HepG2 (cell line): ENCODE results near the gene ADAMTS13. TPM values are rescaled to one million over a fixed set of nuclear protein-coding genes. Genes with fewer than 3 reads are reported as not detected.

Experiments
- PITX1 ChIP-seq: sonication (generic); formaldehyde crosslinking; IDR thresholded peaks from 2 replicates; pipeline ENCODE4 v1.5.1; 2020; ENCODE audit warnings: mild to moderate bottlenecking, missing genetic modification reagents
- SSRP1 ChIP-seq: IDR thresholded peaks from 2 replicates; pipeline ENCODE4 v1.6.1; 2016; ENCODE audit warnings: control low read depth
- ZFP41 ChIP-seq: sonication (generic); formaldehyde crosslinking; IDR thresholded peaks from 2 replicates; pipeline ENCODE4 v1.4.0; 2020; ENCODE audit warnings: mild to moderate bottlenecking, missing genetic modification reagents, borderline replicate concordance
- ZNF33B ChIP-seq: sonication (generic); formaldehyde crosslinking; IDR thresholded peaks from 2 replicates; pipeline ENCODE4 v1.5.1; 2020; ENCODE audit warnings: mild to moderate bottlenecking, missing genetic modification reagents
- ZNF501 ChIP-seq: sonication (generic); formaldehyde crosslinking; IDR thresholded peaks from 2 replicates; pipeline ENCODE4 v1.5.1; 2020; ENCODE audit warnings: mild to moderate bottlenecking, moderate library complexity, missing genetic modification reagents
- ZNF546 ChIP-seq: sonication (generic); formaldehyde crosslinking; conservative IDR thresholded peaks from 2 replicates; pipeline ENCODE4 v1.8.1; 2023; ENCODE audit warnings: mild to moderate bottlenecking, missing genetic modification reagents
- ZNF557 ChIP-seq: sonication (generic); formaldehyde crosslinking; IDR thresholded peaks from 2 replicates; pipeline ENCODE4 v1.4.0; 2020; ENCODE audit warnings: missing genetic modification reagents
- ZSCAN22 ChIP-seq: sonication (generic); formaldehyde crosslinking; IDR thresholded peaks from 2 replicates; pipeline ENCODE4 v1.4.0; 2020; ENCODE audit warnings: mild to moderate bottlenecking, missing genetic modification reagents
- ZZZ3 ChIP-seq: sonication (generic); formaldehyde crosslinking; IDR thresholded peaks from 2 replicates; pipeline ENCODE4 v1.4.0; 2020; ENCODE audit warnings: missing genetic modification reagents, mild to moderate bottlenecking, borderline replicate concordance
- polyA plus RNA-seq, 8 experiments: library from polyadenylated mRNA; depleted of rRNA in 3 of 8; stranded (reverse) in 7 of 8; unstranded in 1 of 8; fragments of >200 nt; fragmentation: Illumina TruSeq in 4 of 8; extraction: Trizol in 4 of 8; gene quantifications; 2 replicates each; pipeline versions ENCODE4 v1.2.1 to v1.2.3, GENCODE V29; 2011 to 2016; ENCODE audit warnings: low read depth in 4 of 8, missing spikeins in 1 of 8, mixed read lengths in 1 of 8; ENCODE audit not compliant: insufficient read depth in 1 of 8
- total RNA-seq, 5 experiments: library from RNA; depleted of rRNA; stranded (reverse); fragments of >200 nt; fragmentation: Illumina TruSeq; extraction: Trizol; gene quantifications; 2 replicates each; pipeline ENCODE4 v1.2.3, GENCODE V29; 2016; ENCODE audit warnings: low read depth in 1 of 5
- TF ChIP-seq, protein P1 (sequence below): sonication (generic); formaldehyde crosslinking; IDR thresholded peaks from 2 replicates; pipeline ENCODE4 v1.9.0; 2022; ENCODE audit warnings: missing genetic modification reagents, mild to moderate bottlenecking, borderline replicate concordance
- TF ChIP-seq, protein P2 (sequence below), 2 experiments: sonication (generic) in 1 of 2; formaldehyde crosslinking in 1 of 2; IDR thresholded peaks; 2 replicates each; pipeline versions ENCODE4 v1.6.1 to v1.9.0; 2014 to 2022; ENCODE audit warnings: antibody characterized with exemption in 1 of 2, borderline replicate concordance in 1 of 2, inconsistent platforms in 1 of 2, low read depth in 1 of 2, missing genetic modification reagents in 1 of 2
- TF ChIP-seq, protein P3 (sequence below): sonication (generic); formaldehyde crosslinking; IDR thresholded peaks from 2 replicates; pipeline ENCODE4 v1.4.0; 2020; ENCODE audit warnings: missing genetic modification reagents, borderline replicate concordance
- TF ChIP-seq, protein P4 (sequence below): IDR thresholded peaks from 2 replicates; pipeline ENCODE4 v1.6.1; 2012; ENCODE audit warnings: low read depth, low read length, improper control_type of control experiment

The ADAMTS13 gene
- total and polyA plus RNA-seq, 2 of the 13 experiments (the other 11 are each of a cell fraction or from before 2014, with no cell fraction given) = 0.91 to 4.5 TPM

DNA sequence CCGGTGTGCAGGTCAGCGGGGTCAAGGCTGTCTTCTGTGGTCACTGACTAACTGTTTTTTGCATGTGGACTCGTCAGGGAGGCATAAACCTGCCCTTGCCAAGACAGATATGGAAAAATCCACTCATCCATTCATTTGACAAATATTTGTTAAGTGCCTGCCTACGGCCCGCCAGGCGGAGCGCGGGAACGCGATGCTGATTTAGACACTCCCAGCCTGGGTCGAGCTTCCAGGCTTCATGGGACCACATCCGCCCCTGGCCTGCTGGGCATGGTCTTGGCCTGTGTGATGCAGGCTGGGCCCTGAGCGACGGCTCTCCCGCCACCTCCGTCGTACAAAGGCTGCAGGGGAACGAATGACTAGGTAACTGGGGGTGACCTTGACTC lies 84.5 kb downstream of the ADAMTS13 start (continued):
- TF ChIP-seq ZFP41 (CRISPR knock-in tag) (peak; percentile 34; the same call in 1 of the 2 replicates), ZNF557 (CRISPR knock-in tag) (peak; percentile 83), PITX1 (CRISPR knock-in tag) (peak; percentile 71), ZNF546 (CRISPR knock-in tag) (no peak), ZSCAN22 (CRISPR knock-in tag) (no peak), ZNF501 (CRISPR knock-in tag) (peak; percentile 87), ZZZ3 (CRISPR knock-in tag) (no peak), ZNF33B (CRISPR knock-in tag) (no peak), SSRP1 (CRISPR knock-in tag) (no peak)
- TF ChIP-seq, protein P1, sequence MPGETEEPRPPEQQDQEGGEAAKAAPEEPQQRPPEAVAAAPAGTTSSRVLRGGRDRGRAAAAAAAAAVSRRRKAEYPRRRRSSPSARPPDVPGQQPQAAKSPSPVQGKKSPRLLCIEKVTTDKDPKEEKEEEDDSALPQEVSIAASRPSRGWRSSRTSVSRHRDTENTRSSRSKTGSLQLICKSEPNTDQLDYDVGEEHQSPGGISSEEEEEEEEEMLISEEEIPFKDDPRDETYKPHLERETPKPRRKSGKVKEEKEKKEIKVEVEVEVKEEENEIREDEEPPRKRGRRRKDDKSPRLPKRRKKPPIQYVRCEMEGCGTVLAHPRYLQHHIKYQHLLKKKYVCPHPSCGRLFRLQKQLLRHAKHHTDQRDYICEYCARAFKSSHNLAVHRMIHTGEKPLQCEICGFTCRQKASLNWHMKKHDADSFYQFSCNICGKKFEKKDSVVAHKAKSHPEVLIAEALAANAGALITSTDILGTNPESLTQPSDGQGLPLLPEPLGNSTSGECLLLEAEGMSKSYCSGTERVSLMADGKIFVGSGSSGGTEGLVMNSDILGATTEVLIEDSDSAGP (CRISPR knock-in tag) = peak; percentile 71; the same call in 1 of the 2 replicates
- TF ChIP-seq, protein P2, sequence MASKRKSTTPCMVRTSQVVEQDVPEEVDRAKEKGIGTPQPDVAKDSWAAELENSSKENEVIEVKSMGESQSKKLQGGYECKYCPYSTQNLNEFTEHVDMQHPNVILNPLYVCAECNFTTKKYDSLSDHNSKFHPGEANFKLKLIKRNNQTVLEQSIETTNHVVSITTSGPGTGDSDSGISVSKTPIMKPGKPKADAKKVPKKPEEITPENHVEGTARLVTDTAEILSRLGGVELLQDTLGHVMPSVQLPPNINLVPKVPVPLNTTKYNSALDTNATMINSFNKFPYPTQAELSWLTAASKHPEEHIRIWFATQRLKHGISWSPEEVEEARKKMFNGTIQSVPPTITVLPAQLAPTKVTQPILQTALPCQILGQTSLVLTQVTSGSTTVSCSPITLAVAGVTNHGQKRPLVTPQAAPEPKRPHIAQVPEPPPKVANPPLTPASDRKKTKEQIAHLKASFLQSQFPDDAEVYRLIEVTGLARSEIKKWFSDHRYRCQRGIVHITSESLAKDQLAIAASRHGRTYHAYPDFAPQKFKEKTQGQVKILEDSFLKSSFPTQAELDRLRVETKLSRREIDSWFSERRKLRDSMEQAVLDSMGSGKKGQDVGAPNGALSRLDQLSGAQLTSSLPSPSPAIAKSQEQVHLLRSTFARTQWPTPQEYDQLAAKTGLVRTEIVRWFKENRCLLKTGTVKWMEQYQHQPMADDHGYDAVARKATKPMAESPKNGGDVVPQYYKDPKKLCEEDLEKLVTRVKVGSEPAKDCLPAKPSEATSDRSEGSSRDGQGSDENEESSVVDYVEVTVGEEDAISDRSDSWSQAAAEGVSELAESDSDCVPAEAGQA (IDR thresholded peaks at IDR 0.05; ENCODE audit: low read depth) = no peak
- TF ChIP-seq, protein P2 (CRISPR knock-in tag; IDR thresholded peaks at IDR 0.05; ENCODE audit: borderline replicate concordance) = peak; percentile 82; the same call in 1 of the 2 replicates
- TF ChIP-seq, protein P3, sequence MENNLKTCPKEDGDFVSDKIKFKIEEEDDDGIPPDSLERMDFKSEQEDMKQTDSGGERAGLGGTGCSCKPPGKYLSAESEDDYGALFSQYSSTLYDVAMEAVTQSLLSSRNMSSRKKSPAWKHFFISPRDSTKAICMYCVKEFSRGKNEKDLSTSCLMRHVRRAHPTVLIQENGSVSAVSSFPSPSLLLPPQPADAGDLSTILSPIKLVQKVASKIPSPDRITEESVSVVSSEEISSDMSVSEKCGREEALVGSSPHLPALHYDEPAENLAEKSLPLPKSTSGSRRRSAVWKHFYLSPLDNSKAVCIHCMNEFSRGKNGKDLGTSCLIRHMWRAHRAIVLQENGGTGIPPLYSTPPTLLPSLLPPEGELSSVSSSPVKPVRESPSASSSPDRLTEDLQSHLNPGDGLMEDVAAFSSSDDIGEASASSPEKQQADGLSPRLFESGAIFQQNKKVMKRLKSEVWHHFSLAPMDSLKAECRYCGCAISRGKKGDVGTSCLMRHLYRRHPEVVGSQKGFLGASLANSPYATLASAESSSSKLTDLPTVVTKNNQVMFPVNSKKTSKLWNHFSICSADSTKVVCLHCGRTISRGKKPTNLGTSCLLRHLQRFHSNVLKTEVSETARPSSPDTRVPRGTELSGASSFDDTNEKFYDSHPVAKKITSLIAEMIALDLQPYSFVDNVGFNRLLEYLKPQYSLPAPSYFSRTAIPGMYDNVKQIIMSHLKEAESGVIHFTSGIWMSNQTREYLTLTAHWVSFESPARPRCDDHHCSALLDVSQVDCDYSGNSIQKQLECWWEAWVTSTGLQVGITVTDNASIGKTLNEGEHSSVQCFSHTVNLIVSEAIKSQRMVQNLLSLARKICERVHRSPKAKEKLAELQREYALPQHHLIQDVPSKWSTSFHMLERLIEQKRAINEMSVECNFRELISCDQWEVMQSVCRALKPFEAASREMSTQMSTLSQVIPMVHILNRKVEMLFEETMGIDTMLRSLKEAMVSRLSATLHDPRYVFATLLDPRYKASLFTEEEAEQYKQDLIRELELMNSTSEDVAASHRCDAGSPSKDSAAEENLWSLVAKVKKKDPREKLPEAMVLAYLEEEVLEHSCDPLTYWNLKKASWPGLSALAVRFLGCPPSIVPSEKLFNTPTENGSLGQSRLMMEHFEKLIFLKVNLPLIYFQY = peak; percentile 84
- TF ChIP-seq, protein P4, sequence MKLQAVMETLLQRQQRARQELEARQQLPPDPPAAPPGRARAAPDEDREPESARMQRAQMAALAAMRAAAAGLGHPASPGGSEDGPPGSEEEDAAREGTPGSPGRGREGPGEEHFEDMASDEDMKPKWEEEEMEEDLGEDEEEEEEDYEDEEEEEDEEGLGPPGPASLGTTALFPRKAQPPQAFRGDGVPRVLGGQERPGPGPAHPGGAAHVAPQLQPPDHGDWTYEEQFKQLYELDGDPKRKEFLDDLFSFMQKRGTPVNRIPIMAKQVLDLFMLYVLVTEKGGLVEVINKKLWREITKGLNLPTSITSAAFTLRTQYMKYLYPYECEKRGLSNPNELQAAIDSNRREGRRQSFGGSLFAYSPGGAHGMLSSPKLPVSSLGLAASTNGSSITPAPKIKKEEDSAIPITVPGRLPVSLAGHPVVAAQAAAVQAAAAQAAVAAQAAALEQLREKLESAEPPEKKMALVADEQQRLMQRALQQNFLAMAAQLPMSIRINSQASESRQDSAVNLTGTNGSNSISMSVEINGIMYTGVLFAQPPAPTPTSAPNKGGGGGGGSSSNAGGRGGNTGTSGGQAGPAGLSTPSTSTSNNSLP = 0 out of 2 replicates have a peak, but pooled peaks have one; percentile 38
